Muscle layer of colon (tissue), 2 donors: ENCODE data around the gene CDK6.
"Not testable (repeated sequence)": the region's sequence is repeated elsewhere in the genome, so short reads cannot be mapped to it uniquely, and the experiment has no call there.

Experiments
- H3K27ac ChIP-seq: one replicate; pipeline ENCODE4 v1.7.0; 2013; ENCODE audit warnings: low read depth, mild to moderate bottlenecking, low read length, moderate library complexity
- H3K27me3 ChIP-seq, 2 donors: one replicate each; pipeline ENCODE4 v1.7.0; 2013; ENCODE audit warnings: low read length in 2 of 2, mild to moderate bottlenecking in 2 of 2; ENCODE audit not compliant: insufficient read depth in 2 of 2, control insufficient read depth in 1 of 2
- H3K36me3 ChIP-seq: one replicate; pipeline ENCODE4 v1.7.0; 2013; ENCODE audit warnings: mild to moderate bottlenecking, low read length; ENCODE audit not compliant: insufficient read depth
- H3K4me1 ChIP-seq: one replicate; pipeline ENCODE4 v1.7.0; 2013; ENCODE audit warnings: mild to moderate bottlenecking, low read length; ENCODE audit not compliant: insufficient read depth
- H3K4me3 ChIP-seq, 2 donors: one replicate each; pipeline ENCODE4 v1.7.0; 2013; ENCODE audit warnings: low read length in 2 of 2, low read depth in 1 of 2, mild to moderate bottlenecking in 1 of 2, moderate library complexity in 1 of 2
- H3K9ac ChIP-seq: one replicate; pipeline ENCODE4 v1.7.0; 2013; ENCODE audit warnings: low read length
- H3K9me3 ChIP-seq: one replicate; pipeline ENCODE4 v1.7.0; 2013; ENCODE audit warnings: mild to moderate bottlenecking, low read length
- donor health status: abdominal sarcoma.
- donor health status: Adenocarcinoma of cecum.

Gene CDK6

GRCh38 chr7:92836489-92836999, at the start of gene CDK6:
Gene CDK6 (minus strand): TSS chr7:92836573. CDS start chr7:92833323, 3,250 bp downstream.
- H3K4me1 ChIP-seq, result peaks cover 10% of the 10 kb centered on the region
- H3K36me3 ChIP-seq, result no peaks in the 10 kb centered on the region
- H3K27me3 ChIP-seq, result no peaks in the 10 kb centered on the region
- H3K27ac ChIP-seq, result peak within 1 kb of the TSS; percentile 75
- H3K9ac ChIP-seq, result peak within 1 kb of the TSS; percentile 50
- no peaks in the 10 kb centered on the region for H3K9me3 ChIP-seq
- H3K4me3 ChIP-seq, result peak within 1 kb of the TSS; percentile 72 to 84

GRCh38 chr7:92886039-92886438, 49.7 kb upstream of the CDK6 start:
- not testable (repeated sequence) for H3K4me1 ChIP-seq, H3K9ac ChIP-seq, H3K27ac ChIP-seq, H3K36me3 ChIP-seq, H3K4me3 ChIP-seq, H3K9me3 ChIP-seq, H3K27me3 ChIP-seq

DNA sequence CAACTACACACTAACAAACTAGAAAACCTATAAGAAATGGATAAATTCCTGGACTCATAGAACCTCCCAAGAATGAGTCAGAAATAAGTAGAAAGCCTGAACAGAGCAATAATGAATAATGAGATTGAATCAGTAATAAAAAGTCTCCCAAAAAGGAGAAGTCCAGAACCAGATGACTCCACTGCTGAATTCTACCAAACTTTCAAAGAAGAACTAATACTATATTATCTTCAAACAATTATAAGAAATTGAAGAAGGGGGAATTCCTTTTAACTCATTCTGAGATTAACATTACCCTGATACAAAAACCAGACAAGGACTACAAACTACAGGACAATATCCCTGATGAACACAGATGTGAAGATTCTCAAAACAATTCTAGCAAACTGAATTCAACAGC, 47.8 kb upstream of the CDK6 start:
- Histone ChIP-seq H3K9ac (no peak overlapping the region), H3K36me3 (no peaks in the 10 kb centered on the region), H3K27me3 (no peaks in the 10 kb centered on the region), H3K27ac (no peak overlapping the region), H3K9me3 (no peaks in the 10 kb centered on the region), H3K4me3 (no peak overlapping the region), H3K4me1 (no peaks in the 10 kb centered on the region)

DNA sequence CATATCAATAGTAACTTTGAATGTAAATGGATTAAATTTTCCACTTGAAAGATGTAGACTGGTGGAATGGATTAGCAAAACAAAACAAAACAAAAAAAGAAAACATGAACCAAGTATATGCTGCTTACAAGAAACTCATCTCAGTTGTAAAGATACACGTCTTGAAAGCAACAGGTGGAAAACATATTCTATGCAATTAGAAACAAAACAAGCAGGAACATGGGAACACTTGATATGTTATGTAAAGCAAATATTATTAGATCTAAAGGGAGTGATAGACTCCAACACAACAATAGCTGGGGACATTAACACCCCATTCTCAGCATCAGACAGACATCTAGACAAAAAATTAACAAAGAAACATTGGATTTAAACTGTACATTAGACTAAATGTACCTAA, 46.4 kb upstream of the CDK6 start:
- Histone ChIP-seq H3K27me3 (no peaks in the 10 kb centered on the region), H3K36me3 (no peaks in the 10 kb centered on the region)

DNA sequence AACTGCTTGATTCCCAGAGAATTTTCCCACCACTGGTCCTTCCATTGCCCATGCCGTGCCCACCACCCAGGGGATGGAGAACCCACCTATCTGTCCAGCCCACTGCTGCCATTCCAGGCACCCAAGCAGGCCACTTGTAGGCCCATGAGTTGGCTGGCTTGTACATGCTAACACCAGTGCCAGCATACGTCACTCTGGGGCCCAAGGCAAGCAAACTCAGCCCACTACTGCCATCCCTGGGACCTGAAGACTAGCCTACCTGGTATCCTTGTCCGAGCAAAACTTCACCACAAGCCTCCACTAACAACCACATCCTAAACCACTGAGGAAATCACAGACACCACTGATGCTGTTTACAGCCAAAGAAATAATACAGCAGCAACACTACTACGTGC, 44.7 kb upstream of the CDK6 start:
- Histone ChIP-seq H3K4me3 (no peak overlapping the region), H3K27ac (no peak overlapping the region), H3K4me1 (no peaks in the 10 kb centered on the region), H3K9me3 (no peaks in the 10 kb centered on the region), H3K9ac (no peak overlapping the region), H3K27me3 (no peaks in the 10 kb centered on the region), H3K36me3 (no peaks in the 10 kb centered on the region)

More for the DNA sequence above, 46.4 kb upstream of the CDK6 start:
- no peak overlapping the region for H3K27ac ChIP-seq
- H3K4me3 ChIP-seq, result no peak overlapping the region
- no peak overlapping the region for H3K9ac ChIP-seq
- no peaks in the 10 kb centered on the region for H3K4me1 ChIP-seq
- H3K9me3 ChIP-seq, result no peaks in the 10 kb centered on the region

DNA sequence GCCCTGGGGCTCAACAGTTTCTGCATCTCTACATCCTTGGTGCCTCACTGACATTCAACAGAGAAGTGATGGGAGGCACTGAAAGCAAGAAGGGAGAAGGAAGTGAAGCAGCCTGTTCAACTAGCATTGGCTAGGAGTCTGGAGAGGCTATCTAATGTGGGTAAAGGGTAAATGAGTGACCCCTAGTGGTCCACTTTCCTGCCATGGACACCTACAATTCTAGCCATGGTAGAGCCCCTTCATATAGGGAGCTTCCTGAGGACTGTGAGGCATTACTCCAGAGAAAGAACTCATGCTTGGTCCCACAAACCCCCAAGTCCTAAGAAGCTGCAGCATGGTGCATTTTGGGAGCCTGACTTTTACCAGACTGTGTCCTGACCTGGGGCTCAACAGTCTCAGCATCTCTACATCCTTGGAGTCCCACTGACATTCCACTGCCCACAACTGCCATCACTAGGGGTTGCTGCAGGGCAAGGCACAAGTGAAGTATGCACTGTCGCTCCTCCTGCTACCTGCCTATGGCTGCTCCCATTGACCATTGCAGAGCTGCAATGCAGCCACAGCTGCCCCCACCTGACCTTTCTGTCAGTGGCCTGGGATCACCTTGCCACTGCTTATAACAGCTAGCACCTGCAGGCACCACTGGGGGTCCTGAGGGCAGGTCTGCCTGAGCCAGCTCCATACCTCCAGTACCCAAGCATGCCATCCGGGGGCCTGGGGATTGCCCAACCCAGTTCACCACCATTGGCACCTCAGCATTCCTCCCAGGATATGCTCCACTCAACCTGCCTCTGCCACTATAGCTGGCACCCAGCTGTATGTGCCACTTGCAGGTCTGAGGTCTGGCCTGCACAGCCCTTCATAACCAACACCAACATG, 44.1 kb upstream of the CDK6 start:
- H3K4me3 ChIP-seq, result no peak overlapping the region
- no peak overlapping the region for H3K9ac ChIP-seq
- no peaks in the 10 kb centered on the region for H3K36me3 ChIP-seq
- H3K27ac ChIP-seq, result no peak overlapping the region
- H3K9me3 ChIP-seq, result no peaks in the 10 kb centered on the region
- H3K27me3 ChIP-seq, result no peaks in the 10 kb centered on the region
- H3K4me1 ChIP-seq, result no peaks in the 10 kb centered on the region

- no peaks in the 10 kb centered on the region for H3K36me3 ChIP-seq
- no peak overlapping the region for H3K27ac ChIP-seq
- H3K4me1 ChIP-seq, result no peaks in the 10 kb centered on the region
- H3K4me3 ChIP-seq, result no peak overlapping the region
- H3K27me3 ChIP-seq, result no peaks in the 10 kb centered on the region
- H3K9me3 ChIP-seq, result no peaks in the 10 kb centered on the region
- no peak overlapping the region for H3K9ac ChIP-seq
Measured at GRCh38 chr7:92877367-92877766, 41.0 kb upstream of the CDK6 start.

DNA sequence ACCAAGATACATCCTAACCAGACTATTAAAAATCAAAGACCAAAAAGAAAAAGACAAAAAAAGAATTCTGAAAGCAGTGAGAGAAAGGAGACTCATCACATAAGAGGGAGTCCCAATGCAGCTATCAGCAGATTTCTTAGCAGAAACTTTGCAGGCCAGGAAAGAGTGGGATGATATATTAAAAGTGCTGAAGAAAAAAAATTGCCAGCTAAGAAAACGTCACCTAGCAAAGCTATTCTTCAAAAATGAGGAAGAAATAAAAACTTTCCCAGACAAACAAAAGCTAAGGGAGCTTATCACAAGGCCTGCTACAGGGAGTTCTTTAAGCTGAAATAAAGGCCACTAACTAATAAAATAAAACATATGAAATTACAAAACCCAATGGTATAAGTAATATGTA, 40.5 kb upstream of the CDK6 start:
- no peaks in the 10 kb centered on the region for H3K4me1 ChIP-seq
- no peak overlapping the region for H3K4me3 ChIP-seq
- H3K9me3 ChIP-seq, result no peaks in the 10 kb centered on the region
- no peak overlapping the region for H3K27ac ChIP-seq
- H3K36me3 ChIP-seq, result no peaks in the 10 kb centered on the region
- H3K27me3 ChIP-seq, result no peaks in the 10 kb centered on the region
- no peak overlapping the region for H3K9ac ChIP-seq

DNA sequence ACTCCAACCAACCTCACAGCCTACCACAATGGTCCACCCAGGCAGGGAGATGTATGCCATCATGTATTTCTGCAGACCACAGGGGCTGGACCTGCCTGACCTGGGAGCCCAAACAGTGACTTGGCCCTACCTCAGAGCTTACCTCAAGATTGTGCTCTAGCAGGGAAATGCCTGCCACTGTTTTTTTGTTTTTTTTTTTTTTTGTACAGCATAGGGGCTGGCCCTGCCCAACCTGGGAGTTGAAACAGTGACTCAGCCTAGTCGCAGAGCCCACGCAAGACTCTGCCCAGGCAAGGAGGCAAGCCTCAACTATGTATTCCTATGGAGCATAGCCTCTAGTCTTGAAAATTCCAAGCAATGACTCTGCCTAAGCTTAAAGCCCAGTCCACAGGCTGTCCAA, 39.3 kb upstream of the CDK6 start:
- H3K4me3 ChIP-seq, result no peak overlapping the region
- no peaks in the 10 kb centered on the region for H3K4me1 ChIP-seq
- H3K27me3 ChIP-seq, result no peaks in the 10 kb centered on the region
- H3K27ac ChIP-seq, result no peak overlapping the region
- H3K9ac ChIP-seq, result no peak overlapping the region
- no peaks in the 10 kb centered on the region for H3K36me3 ChIP-seq
- no peaks in the 10 kb centered on the region for H3K9me3 ChIP-seq

- H3K4me1 ChIP-seq, result no peaks in the 10 kb centered on the region
- no peaks in the 10 kb centered on the region for H3K36me3 ChIP-seq
- no peak overlapping the region for H3K9ac ChIP-seq
- no peaks in the 10 kb centered on the region for H3K27me3 ChIP-seq
- no peaks in the 10 kb centered on the region for H3K9me3 ChIP-seq
- H3K27ac ChIP-seq, result no peak overlapping the region
- H3K4me3 ChIP-seq, result no peak overlapping the region
Measured at GRCh38 chr7:92875173-92875572, 38.8 kb upstream of the CDK6 start.

GRCh38 chr7:92874567-92874966, 38.2 kb upstream of the CDK6 start:
- Histone ChIP-seq H3K4me3 (no peak overlapping the region), H3K27ac (no peak overlapping the region), H3K9ac (no peak overlapping the region), H3K27me3 (no peaks in the 10 kb centered on the region), H3K4me1 (no peaks in the 10 kb centered on the region), H3K9me3 (no peaks in the 10 kb centered on the region), H3K36me3 (no peaks in the 10 kb centered on the region)

DNA sequence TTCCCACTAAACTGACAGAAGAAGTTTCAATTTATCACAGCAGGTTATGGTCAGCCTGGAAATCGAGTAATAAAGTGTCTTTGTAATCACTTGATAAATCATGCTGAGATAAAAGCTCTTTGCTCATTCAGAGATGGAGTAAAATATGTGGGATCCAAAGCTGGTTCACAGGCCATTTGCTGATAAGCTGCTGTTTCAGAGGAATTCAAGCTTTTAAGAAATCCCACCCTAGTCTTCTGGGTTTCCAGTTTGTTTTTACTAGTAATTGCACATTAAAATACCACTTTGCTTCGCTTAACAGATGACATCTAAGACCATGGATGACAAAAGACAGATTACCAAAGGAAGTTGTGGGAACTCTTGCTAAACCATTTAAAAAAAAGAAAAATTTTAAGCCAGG, 37.4 kb upstream of the CDK6 start:
- Histone ChIP-seq H3K9ac (no peak overlapping the region), H3K9me3 (no peaks in the 10 kb centered on the region), H3K4me3 (no peak overlapping the region), H3K4me1 (no peaks in the 10 kb centered on the region), H3K27me3 (no peaks in the 10 kb centered on the region), H3K36me3 (no peaks in the 10 kb centered on the region), H3K27ac (no peak overlapping the region)
